HG03039 (cell line): ENCODE data around the gene FRMD4A.
A peak's percentile ranks its signal among the peaks of the same experiment; 100 is the strongest.

Experiments used
- ATAC-seq: cut with Tn5 transposase; IDR thresholded peaks from one replicate; pipeline ENCODE4 v1.9.1; 2021; ENCODE audit warnings: mild to moderate bottlenecking, moderate library complexity; ENCODE audit not compliant: unreplicated experiment

Gene FRMD4A

DNA sequence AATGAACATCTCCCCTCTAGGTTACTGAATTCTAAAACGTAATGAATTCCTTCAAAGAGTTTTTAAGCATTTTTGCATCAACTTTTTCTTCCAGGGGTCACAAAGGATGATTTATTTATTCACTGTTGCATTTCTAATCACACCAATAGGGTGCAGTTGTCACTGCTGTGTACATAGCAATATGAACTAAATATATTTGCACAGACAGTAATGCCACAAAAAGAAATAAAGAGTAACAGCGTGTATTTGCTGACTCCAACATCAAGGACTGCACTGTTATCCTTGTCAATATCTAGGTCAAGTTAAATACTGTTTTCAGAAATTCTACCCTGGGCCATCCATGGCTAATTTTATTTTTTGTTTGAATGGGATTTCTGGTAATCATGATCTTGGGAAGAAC is 138.0 kb downstream of the FRMD4A start:
- ATAC-seq, result no peak

DNA sequence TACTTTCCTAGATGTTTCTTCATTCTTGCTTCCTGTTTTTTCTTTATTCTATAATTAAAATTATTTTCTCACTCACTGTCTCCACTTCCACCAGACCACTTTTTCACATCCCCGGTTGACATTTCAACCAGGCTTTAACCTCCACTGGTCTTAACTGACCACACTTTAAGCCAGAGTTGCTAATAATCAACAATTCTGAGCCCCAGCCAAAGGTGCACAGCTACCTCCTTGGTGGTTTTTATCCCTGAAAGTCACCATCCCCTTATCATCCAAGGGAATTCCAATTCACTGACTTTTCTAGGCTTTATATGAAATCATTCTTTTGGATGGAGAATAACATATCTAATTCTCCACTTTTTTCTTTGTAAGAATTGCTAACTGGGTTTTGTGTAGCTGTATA is 138.9 kb downstream of the FRMD4A start:
- ATAC-seq, result no peak

DNA sequence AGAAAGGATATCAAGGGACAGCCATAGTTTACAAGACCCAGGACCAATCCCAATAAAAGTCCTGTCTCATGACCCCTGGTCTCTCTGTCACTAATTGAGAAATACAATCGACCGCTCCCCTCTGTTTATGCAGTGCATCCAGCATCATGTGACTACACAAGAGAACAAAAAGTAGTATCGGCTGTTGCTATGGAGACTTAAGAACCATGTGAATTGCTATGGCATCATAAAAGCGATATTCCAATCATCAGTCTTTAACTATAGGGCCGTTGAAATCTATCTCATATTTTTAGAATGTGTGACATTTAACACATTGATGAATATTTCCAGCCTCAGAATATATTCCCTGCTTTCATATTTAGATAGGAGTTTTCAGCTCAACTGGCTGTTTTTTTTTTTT is 139.3 kb downstream of the FRMD4A start:
- ATAC-seq, result no peak

DNA sequence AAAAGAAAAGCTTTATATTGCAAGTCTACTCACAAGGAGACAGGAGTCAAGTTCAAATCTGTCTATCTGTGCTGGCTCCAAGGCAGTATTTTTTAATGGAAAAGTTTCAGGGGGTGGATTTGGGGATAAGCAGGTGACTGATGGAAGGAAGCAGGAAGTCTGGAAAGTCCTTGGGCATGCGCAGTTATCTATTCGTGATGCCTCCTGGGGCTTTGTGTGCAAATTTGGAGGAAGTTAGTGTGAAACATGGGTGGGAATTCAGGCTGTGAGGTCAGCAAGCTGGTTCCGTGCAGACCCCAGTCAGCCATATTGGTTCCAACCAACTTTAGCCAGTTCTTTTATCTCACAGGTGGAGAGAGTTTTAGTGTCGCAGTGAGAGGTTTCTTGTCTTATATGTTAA is 140.0 kb downstream of the FRMD4A start:
- no peak for ATAC-seq

DNA sequence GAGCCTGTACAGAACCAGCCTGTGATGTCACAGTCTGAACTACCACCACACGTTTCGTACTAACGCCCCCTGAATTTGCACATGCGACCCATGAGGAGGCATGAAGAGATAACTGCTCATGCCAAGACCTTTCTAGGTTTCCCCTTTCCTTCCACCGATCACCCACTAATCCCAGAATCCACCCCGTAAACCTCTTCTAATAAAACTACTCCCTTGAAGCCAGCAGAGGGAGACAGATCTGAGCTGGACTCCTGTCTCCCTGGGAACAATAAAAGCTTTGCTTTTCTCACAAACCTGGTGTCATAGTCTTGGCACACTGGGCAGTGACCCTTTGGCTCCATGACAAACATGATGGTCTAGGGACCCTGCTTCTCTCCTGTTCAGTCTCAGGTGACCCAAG is 144.5 kb downstream of the FRMD4A start:
- ATAC-seq, result no peak

DNA sequence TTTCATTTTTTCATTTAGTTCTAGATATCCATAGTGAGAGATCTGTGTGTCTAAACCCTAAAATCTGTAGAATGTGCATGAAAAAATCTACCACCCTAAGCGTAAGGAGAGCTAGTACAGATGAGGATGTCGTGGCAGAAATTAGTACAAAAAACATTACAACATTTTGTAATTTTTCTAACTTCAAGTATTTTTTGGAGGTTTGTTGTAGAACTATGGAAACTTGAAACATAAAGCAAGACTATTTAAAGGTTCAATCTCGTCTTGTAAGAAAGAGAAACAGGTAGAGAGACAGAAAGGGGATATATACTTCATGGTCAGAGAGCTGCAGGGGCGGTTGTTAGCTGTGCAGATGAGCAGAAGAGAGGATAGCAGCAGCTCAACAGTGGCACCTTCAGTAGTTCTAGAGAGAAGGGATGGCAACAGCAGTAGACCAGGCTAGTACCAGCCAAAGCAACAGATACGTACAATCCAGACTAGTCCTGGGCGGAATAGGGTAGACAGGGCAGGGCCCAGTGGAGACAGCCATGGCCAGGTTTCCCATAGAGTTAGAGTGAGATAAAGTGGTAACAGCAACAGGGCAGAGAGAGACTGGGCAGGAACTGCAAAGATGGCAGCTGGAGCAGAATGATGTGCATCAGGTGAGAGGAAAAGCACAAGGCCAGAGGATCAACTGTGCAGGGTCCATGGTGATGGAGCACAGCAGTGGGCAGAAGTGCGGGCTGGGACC is 145.2 kb downstream of the FRMD4A start:
- ATAC-seq, result peak; percentile 87

DNA sequence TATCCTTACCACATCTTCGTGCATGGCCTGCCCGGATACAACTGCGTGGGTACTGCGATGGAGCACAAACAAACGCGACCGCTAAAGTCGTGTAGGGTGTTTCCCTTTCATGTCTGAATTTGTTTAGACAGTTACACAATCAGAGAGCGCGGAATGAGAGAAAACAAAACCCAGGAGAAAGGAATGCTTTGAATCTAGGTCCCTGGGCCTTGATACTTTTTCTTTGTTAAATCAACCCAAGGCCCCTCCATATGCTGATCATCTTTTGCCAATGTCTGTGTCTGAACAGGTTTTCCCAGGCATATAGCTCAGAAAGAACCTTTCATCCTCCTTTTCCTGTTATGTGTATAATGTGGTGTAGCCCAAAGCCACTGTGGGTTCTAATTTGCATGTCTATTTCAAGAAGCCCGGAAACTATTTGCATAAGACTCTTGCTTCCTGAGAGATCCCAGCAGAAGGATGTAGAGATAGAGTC is 145.8 kb downstream of the FRMD4A start:
- ATAC-seq, result peak; percentile 47

DNA sequence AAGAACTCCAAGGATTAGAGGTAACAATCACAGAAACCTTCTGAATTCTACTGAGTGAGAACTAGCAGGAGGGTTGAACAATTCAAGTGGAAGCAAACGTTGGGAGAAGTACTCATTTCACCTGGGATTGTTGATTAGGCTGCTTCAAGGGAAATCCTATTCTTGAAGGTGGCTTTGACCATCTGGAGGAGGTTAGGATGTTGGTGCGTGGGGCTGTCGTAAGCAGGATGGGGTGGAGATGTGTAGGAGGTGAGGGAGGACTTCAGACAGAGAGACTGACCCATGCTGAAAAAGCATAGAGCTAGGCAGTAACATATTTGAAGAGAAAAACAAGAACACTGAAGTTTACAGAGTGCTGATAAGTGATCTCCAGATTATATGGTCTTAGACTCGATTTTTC is 147.9 kb downstream of the FRMD4A start:
- no peak for ATAC-seq

DNA sequence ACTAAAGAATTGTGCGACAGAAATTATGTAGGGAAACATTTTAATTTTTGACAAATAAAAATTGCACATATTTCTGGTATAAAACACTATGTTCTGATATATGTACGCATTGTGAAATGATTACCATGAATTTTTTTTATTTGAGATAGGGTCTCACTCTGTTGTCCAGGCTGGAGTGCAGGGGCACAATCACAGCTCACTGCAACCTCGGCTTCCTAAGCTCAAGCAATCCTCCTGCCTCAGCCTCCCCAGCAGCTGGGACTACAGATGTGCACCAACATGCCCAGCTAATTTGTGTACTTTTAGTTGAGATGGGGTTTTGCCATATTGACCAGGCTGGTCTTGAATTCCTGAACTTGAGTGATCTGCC is 149.2 kb downstream of the FRMD4A start:
- ATAC-seq, result no peak

DNA sequence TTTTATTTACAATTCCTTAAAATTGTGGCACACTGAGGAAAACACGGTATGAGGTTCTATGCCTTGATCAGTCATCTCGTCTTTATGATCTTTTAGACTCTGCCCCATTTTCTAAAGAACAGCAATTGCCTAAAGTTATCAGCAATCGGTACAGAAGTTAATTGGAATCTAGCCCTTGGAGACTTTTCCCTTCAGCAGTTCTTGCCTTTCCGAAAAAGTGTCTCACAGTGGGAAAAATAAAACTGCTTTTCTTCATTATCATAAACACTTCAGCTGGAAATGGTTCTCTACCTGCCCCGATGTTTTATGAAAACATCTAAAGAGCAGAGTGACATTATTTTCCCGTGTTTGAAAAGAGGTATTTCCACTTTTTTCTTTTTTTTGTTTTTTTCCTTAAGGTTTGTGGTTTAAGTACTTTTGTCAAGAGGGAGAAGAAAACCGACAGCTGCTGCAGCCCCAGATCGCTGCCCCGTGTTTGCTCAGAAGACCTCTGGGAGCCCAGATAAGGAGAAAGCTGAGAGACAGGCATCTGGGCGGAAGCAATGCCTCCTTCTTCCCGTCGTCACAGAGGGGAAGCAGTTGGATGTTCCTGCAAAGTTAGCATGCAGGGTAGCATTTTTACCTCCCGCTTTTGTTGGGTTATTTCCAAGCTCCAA is 149.7 kb downstream of the FRMD4A start:
- no peak for ATAC-seq

DNA sequence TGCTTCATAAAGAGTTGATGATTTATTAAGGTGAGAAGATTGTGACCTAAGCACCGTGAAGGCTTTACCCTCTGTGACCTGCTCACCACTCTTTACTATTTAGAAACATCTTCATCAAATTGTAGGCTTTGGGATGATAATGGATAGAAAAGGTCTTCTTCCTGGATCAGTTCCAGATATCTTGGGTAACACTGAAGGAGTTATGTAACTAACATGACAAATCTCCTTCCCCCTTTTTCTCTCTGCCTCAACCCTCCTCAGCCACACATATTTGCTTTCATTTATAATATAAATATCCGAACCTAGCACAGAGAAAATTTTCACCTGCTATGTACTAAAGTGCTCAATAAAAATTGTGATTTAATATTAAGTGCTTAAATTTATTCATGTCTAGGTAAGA is 151.5 kb downstream of the FRMD4A start:
- no peak for ATAC-seq

DNA sequence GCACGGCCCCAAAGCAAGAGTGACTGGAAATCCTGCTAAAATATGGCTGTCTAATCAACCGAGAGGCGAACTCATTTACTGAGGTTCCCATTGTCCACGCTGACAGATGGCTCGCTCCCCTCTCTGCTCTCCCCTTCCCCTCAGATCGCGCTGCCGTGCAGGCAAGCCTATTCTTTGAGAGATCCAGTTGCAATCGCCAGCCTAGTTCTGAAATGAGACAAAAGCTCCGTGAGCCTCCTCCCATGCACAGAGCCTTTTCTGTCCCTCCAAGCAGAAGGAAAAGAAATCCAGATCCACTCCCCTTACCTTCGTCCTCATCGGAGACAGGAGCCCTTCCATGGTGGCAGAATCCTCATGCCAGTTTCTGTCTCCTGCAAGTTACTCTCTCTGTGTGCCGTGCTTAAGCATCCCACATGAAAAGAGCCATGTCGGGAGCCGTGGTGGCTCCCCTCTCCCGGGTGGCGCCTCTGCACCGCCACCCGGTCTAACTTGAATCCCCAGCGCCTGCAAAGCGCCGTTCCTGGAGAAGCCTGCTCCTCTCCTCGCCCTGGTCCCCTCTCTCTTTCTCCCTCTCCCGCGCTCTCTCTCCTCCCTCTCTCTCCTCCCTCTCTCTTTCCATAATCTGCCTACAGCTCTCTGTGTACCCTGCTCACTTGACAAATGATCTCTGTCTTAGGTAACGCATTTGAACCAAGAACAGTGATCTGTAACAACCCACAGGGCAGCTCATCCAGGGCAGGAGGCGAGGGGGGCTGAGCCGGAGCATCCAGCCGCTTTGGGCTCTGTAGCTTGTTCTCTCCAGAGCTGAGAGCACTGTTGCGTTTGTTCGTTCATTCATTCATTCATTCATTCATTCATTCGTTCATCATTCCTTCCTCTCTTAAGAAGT is 156.8 kb downstream of the FRMD4A start:
- no peak for ATAC-seq

DNA sequence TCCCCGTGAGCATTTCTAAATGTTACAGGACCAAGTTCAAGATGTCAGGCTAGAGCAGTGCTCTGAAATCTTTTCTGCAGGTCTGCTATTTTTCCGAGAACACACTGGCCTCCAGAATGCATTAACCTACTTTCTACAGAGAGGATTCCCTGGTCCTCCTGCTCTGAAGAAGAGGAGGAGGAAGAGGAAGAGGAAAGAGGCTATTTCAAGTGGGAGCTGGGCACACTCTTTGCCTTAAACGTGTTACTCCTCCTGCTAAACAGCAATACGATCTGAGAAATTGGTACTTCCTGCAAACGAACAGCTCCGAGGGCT is 157.4 kb downstream of the FRMD4A start:
- no peak for ATAC-seq

DNA sequence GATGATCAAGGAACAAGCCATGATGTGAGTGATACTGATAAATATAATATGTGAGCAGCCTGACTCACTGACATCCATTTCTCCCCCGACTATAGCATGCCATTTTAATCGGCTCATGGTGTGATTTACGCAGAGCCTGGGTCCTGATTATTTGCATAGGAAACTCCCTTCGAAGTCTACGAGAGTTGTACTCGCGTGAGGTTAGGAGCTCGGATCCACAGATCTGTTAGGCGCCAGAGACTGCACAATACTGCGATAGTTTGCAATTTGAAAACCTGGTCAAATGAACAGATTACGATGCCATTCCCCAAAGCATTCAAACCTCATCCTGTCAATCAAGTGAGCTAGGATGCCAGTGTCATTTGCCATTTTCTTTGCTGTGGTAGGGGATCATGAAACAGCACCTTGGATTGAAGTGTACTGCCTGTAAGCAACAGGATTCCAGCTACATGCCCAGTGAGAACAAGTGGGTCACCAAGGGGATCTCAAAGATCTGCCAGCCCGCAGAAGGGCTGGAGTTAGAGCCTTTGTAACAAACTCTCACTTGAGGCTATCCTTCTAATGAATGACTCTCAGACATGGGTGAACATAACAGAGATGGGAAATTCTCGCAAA is 158.3 kb downstream of the FRMD4A start:
- no peak for ATAC-seq

DNA sequence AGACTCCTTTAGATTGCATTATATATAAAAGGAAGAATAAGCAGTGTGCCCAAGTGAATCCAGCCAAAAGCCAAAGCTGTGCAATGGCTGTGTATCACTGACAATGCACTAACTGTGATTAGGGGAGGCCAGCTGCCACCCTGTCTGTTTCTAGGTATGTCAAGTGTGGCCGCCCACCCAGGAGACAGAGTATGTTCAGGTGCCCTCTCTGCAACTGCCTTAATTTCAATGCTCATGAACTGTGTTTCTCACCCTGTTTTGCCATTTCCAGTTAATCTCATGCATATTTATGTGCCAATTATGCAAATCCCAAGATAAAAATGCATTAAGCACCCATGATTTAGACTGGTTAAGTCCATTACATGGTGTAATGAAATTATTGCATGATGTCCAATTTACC is 159.4 kb downstream of the FRMD4A start:
- ATAC-seq, result no peak

DNA sequence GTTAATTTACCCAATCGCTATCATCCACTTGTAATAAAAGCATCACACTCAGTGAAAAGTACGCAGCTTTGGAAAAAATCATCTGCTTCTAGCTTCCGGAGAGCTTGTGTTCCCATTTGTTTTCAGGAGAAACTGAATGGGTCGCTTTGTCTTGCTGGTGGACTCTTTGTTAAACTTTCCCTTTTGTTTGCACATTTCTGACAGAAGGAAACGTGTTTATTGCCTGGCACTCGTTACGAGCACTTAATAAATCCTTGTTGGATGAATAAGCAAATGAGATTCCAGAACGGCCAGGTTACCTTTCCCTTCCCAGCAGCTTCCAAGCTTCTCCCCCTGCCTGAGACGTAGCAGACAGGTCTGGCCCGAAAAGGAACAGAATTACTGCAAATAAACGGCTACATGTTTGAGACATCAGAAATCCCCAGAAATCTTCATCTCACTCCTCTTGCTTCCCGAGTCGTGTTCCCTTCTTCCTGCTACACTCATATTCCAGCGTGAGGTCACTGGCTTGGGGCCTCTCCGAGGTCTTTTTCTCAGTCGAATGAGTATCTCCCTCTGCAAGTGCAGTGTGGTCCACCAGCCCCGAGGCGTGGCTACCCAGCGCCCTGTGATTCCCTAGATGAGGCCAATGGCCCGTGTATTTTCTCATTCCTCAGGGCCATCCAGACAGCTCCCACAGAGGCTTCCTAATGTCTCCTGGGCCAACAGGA is 167.2 kb downstream of the FRMD4A start:
- no peak for ATAC-seq

DNA sequence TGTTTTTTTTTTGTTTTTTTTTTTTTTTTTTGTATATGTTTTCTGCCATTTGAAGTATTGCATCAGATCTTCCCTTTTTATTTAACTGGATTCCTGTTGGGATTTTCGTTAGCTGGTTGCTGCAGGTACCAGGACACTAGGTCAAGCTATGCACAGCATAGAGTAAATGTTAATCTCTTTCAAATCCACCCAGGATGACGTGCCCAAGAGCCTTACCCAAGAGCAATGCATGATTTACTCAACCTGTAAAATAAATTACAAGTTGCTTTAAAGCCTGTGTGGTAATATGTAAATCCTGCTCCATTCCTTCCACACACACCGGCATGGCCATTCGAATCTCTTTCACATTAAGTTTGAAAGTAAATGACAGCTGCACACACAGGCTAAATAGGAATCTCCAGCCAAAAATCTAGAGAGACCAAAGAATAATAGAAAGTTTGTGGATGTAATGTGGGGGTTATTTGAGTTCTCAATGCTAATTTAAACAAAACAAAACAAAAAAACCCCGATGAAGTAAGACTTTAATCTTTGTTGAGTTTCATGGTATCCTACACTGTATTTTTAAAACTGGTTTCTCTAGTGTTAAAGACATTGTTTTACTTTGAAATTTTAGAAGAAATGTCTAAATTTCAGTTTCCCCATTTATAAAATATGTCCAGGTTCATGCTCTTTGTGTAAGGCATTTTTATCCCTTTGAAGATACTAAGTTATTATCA is 167.9 kb downstream of the FRMD4A start:
- no peak for ATAC-seq

DNA sequence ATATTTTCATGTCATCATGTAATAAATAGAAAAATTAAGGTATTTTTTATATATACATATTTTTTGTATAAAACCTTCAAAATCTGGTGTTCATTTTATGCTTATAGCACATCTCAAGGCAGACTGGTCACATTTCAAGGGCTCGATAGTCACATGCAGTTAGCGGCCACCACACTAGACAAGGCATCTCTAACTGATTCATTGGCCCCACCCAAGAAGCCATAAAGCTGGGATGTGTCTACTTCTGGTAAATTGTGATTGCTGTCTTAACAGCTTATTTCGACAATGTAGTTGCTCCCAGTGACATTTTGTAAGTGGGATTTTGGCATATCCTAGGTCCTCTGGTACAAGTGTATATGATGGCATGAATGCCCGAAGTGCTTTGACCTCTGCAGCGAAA is 168.7 kb downstream of the FRMD4A start:
- no peak for ATAC-seq

DNA sequence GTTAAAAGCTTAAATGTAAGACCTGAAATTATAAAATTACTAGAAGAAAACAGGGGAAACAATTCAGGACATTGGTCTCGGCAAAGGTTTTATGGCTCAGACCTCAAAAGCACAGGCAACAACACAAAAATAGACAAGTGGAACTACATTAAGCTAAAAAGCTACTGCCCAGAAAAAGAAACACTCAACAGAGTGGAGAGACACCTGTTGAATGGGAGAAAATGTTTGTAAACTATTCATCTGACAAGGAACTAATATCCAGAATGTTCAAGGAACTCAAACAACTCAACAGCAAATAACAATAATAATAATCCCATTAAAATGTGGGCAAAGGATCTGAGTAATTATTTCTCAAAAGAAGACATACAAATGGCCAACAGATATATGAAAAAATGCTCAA is 170.4 kb downstream of the FRMD4A start:
- no peak for ATAC-seq

DNA sequence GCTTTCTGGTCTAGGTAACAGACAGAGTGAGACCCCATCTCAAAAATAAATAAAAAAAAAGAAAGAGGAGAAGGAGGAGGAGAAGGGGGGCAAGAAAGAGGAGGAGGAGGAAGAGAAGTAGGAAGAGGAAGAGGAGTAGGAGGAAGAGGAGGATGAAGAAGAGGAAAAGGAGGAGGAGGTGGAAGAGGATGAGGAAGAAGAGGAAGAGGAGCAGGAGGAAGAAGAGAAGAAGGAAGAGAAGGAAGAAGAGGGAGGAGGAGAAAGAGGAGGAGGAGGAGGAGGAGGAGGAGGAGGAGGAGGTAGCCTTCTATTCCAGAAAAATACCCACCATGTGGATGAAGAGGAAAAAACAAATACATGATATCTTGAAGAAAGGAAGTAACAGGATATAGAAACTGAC is 172.1 kb downstream of the FRMD4A start:
- ATAC-seq, result no peak
